T1000 (cell line): ENCODE measurements around the gene IRAK1.

Source experiments
- DNase-seq: peaks from one replicate; lab custom pipeline; 2025; ENCODE audit warnings: mixed read lengths; lab: John Stamatoyannopoulos, UW

IRAK1 gene

GRCh38 chrX:154040863-154041262 lies 21.2 kb upstream of the IRAK1 start:
- DNase-seq = no peak

DNA sequence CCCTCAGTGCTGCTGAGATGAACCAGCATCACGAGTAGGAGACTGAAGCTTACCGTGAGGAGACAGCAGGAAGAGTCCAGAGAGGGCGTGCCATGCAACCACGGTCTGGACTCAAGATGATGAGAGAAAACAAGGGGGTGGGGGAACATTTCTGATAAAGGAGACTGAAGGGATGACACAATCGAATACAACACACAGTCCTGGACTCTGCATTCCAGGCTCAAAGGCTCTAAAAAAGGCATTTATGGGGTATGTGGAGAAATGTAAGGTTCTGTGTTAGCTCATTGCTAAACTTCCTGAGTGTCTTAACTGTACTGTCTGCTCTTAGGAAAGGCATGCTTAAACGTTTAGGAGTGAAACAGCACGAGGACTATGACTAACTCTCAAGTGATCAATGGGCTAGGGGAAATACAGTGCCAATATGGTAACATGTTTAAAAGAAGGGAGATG lies 20.6 kb upstream of the IRAK1 start:
- no peak for DNase-seq

DNA sequence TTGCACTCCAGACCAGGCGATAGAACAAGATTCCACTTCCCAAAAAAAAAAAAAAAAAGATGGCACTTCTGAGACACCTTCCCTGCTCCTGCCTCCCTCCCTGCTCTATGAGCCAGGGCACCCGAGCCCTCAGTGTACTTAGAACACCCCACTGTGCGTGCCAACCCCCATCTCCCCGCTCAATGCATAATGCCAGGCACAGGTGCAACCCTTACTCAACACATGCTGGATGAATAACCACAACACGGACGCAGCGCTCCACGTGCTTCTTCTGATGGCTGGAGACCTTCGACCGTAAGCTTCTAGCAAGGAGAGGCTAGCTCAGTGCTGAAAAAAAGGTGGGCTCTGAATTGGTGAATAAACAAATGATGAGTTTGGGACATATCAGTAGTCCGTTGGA lies 19.9 kb upstream of the IRAK1 start:
- DNase-seq = no peak

DNA sequence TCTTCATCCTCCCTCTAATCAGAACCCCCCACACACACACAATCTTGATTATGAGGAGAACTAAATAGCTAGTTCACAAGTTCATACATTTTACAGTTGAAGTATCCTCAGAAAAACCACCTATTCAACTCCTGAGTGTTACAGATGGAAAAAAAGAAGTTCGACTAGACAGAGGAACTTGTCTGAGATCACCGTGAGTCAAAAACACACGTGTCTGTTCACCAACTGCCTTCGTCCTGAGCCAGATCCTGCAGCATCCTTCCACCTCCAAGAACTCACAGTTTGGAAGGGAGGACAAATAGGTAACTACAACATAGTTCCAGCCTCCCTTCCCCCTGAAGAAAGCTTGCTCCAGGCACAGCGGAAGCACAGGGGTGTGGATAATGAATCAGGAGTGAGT lies 19.0 kb upstream of the IRAK1 start:
- no peak for DNase-seq

DNA sequence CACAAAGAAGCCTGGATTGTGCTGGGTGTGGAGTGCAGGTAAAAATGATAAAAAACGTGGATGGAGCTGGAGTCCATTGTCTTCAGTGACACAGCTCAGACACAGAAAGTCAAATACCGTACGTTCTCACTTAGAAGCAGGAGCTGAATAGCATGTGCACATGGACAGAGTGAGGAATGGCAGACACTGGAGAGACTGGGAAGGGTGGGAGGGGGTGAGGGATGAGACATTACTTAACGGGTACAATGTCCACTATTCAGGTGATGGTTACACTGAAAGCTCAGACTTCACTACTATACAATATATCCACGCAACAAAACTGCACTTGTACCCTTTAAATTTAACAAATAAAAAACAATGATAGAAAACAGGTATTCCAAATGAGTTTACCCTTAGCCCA lies 18.1 kb upstream of the IRAK1 start:
- DNase-seq = no peak

DNA sequence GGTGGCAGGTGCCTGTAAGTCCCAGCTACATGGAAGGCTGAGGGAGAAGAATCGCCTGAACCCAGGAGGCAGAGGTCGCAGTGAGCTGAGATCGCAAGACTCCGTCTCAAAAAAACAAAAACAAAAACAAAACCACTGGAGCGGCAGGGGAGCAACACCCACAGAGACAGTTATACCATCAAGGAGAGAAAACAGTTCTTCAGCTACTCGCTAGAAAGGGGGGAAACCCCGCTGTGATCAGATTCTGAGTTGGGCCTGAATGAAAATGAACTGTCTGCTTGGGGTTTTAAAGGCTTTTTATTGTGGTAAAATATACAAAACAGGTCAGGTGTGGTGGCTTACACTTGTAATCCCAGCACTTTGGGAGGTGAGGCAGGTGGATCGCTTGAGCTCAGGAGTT lies 16.8 kb upstream of the IRAK1 start:
- DNase-seq = no peak

DNA sequence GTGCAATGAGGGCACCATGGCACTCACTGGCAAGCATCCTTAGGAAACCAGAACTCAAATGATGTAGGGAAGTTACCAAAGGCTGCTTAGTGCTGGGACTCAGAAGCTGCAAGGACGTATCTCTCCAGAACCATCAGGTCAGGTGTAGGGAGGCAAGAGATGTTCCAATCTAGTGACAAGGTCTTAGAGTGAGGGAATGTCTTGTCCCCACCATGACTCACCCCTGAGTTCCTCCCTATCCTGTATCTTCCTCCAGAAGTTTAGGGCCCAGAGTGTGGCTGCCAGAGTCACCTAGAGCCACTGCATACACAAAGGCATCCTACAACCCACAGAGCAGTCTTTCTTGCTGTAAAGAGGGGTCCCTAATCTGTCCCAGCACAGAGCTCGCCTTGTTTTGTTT lies 14.1 kb upstream of the IRAK1 start:
- DNase-seq = no peak

- no peak for DNase-seq
Observed at GRCh38 chrX:154032653-154033052, 13.0 kb upstream of the IRAK1 start.

- DNase-seq = no peak
Observed at GRCh38 chrX:154032160-154032559, 12.5 kb upstream of the IRAK1 start.

GRCh38 chrX:154030715-154031305 lies 11.1 kb upstream of the IRAK1 start:
- DNase-seq = no peak

GRCh38 chrX:154030266-154030665 lies 10.6 kb upstream of the IRAK1 start:
- no peak for DNase-seq

DNA sequence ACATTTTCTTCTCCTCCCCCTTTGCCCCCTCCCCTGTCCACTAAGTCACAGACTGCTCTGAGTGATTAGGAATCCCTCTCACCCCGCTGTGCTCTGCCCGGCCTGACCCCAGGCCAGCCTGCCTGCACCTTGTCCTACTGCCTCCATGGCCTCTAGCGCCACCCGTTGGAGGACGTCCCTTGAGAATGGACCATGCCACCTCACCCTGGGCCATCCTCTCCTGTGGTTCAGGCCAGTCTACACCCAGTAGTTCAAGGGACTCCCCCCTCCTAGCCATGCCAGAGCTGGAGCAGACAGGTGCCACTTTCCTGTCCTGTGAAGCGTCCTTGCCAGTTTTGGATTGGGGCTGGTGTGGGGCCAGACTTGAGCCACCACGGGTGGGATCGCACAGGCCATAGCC lies 9.7 kb upstream of the IRAK1 start:
- no peak for DNase-seq

GRCh38 chrX:154028502-154029184 lies 8.9 kb upstream of the IRAK1 start:
- no peak for DNase-seq

DNA sequence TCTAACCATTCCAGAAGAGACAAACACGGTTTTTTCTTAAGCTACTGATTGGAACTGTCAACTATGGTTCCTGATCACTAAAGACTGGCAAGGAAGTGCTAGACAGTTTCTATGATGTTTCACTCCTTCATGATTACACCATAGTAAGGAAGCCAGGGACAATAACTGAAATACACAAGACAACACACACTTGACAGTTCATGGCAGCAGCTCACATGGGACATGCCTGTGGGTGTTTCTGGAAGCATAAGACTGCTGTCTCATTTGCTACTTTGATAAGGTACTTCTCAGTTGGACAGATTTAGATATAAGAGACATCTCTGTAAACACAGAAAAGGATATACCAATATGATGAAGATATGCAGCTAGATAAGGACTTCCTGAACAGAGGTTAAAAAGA lies 8.3 kb upstream of the IRAK1 start:
- no peak for DNase-seq

DNA sequence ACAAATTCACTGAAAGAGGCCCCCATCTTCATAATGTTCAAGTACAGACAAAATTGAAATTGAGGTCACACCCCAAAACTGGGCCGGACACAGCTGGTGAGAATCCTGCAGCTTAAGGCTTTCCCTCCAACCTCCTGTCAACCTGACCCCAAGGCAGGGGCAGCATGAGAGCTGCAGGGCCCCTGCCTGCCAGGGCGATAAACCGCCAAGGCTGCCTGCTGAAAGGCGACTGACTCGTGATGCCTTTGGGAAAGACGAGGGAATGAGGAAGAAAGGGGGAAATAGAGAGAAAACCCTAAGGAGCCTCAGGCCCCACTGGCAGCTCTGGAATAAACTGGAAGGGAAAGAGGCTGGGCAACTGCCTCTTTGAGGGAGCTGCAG lies 7.3 kb upstream of the IRAK1 start:
- no peak for DNase-seq

- DNase-seq = no peak
Observed at GRCh38 chrX:154026136-154027021, 6.7 kb upstream of the IRAK1 start.

GRCh38 chrX:154025230-154025629 lies 5.5 kb upstream of the IRAK1 start:
- no peak for DNase-seq

- DNase-seq = no peak
Observed at GRCh38 chrX:154024271-154024670, 4.6 kb upstream of the IRAK1 start.

GRCh38 chrX:154023276-154024000 lies 3.7 kb upstream of the IRAK1 start:
- no peak for DNase-seq

DNA sequence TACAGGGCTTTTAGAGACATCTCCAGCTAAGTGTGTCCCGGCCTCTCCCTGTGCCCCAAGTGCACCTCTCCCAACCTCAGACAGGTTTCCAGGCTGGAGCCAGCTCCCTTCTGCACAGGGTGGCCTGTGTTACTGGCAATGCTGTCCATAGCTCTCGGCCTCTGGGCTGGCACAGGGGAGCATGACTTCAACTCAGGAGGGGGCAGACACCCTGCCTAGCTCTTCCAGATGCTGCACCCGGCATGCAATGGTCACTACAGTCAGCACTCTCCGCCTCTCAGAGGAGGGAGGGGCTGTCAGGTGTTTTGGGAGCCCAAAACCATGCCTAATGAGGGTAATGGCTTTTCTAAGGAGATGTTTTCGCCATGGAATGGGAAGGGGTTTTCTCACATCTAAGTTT lies 2.4 kb upstream of the IRAK1 start:
- DNase-seq = no peak

DNA sequence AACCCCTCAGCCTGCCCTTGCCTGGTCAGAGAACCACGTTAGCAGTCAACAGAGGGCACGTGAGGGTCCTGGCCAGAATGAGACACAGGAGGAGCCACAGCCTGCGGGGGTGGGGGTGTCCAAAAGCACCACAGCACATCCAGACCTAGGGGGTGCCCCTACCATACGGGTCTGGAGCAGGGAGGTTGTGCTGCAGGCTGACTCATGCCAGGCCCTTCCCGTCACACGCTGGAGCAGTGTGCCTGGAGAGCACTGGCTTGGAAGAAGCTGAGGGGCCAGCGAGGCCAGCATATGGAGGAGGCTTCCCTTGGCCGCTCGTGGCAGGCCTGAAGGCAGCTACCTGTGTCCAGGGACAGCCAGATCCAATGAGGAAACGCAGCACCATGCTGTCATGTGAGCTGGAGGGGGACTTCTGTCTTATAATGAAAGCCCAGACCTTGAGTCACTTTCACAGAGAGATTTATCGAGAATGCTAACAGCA lies 1.5 kb upstream of the IRAK1 start:
- no peak for DNase-seq

- no peak for DNase-seq
Observed at GRCh38 chrX:154020536-154021115, 924 bp upstream of the IRAK1 start.
